Measurements from ENCODE around the gene CARNS1. TPM values are rescaled to one million over a fixed set of nuclear protein-coding genes. Genes with fewer than 3 reads are reported as not detected.

CARNS1 gene
- total and polyA plus RNA-seq, 2 of the 13 experiments (the other 11 are each of a cell fraction or from before 2014, with no cell fraction given): not detected

GRCh38 chr11:67438158-67438902 lies 22.9 kb downstream of the CARNS1 start:
- Histone ChIP-seq H3K9ac (ENCODE audit: insufficient read depth, low read depth, low read length) (no peak overlapping the region), H3K4me3 (replicated peaks in 1 of 3; ENCODE audit: insufficient read depth in 1 of 3, low read depth in 2 of 3, low read length in 3 of 3) (no peak overlapping the region), H3K9me3 (ENCODE audit: low read length) (no peaks in the 10 kb centered on the region), H3K79me2 (ENCODE audit: insufficient read depth, low read length) (peaks cover 3% of the 10 kb centered on the region), H4K20me1 (ENCODE audit: insufficient read depth, low read length) (no peaks in the 10 kb centered on the region), H3K27me3 (ENCODE audit: control insufficient read depth in 1 of 2, insufficient read depth in 2 of 2, low read length in 2 of 2) (no peaks in the 10 kb centered on the region), H3K36me3 (replicated peaks in 1 of 2; ENCODE audit: control insufficient read depth in 1 of 2, insufficient read depth in 2 of 2, low read length in 2 of 2) (peaks cover 8 to 14% of the 10 kb centered on the region in 2 experiments; a peak in 4 of 5 replicates), H3K4me1 (ENCODE audit: insufficient read depth, low read length) (peaks cover 8% of the 10 kb centered on the region), H3K27ac (ENCODE audit: extremely low read length, insufficient read depth, low read length) (no peak overlapping the region), H3K4me2 (ENCODE audit: low read depth, low read length) (no peak overlapping the region), H2AFZ (ENCODE audit: low read length) (no peak overlapping the region)
- POLR2A ChIA-PET: interaction anchor here (1.0 to 1.1 kb wide), 2 partner anchors 10 to 27 kb away, joined by 3 to 5 read pairs; partner anchors contain the start of gene RPS6KB2
- 91% methylated on average over 7 of the region's 41 CpGs for WGBS (ENCODE audit: low lambda C conversion rate)
- CTCF ChIA-PET (ENCODE audit: low intra/inter-chr PET ratio, low total read pairs): no interaction called here
- in situ Hi-C loops (cut with HindIII; ENCODE audit: extremely low pct_ligation_motif_present, low pct_unique_long_range_greater_than_20kb): no loop called here
- FAIRE-seq (no peak), DNase-seq (ENCODE audit: low spot score) (no peak), ATAC-seq (no peak)
- TF ChIP-seq ZNF530 (CRISPR knock-in tag; IDR thresholded peaks at IDR 0.05; ENCODE audit: low read depth) (no peak), ZNF768 (CRISPR knock-in tag; IDR thresholded peaks at IDR 0.05) (peak; percentile 91), RBFOX2 (IDR thresholded peaks at IDR 0.05; ENCODE audit: low read depth, low read length) (peak; percentile 68)
- intact Hi-C loops (cut with micrococcal nuclease; ENCODE audit: unreplicated experiment): no loop called here
- BruUV-seq (replicated peaks): no TSS peak

- peak; percentile 40 for ATAC-seq
- ChIA-PET POLR2A (interaction anchor here (1.0 kb wide), 1 partner anchor 25 kb away, joined by 3 read pairs; no protein-coding TSS in a partner anchor), CTCF (ENCODE audit: low intra/inter-chr PET ratio, low total read pairs) (no interaction called here)
- Histone ChIP-seq H2AFZ (ENCODE audit: low read length) (no peak overlapping the region), H3K4me2 (ENCODE audit: low read depth, low read length) (no peak overlapping the region), H3K4me3 (replicated peaks in 1 of 3; ENCODE audit: insufficient read depth in 1 of 3, low read depth in 2 of 3, low read length in 3 of 3) (no peak overlapping the region), H3K27me3 (ENCODE audit: control insufficient read depth in 1 of 2, insufficient read depth in 2 of 2, low read length in 2 of 2) (no peaks in the 10 kb centered on the region), H3K9ac (ENCODE audit: insufficient read depth, low read depth, low read length) (no peak overlapping the region), H4K20me1 (ENCODE audit: insufficient read depth, low read length) (no peaks in the 10 kb centered on the region), H3K36me3 (replicated peaks in 1 of 2; ENCODE audit: control insufficient read depth in 1 of 2, insufficient read depth in 2 of 2, low read length in 2 of 2) (peaks cover 2 to 4% of the 10 kb centered on the region in 2 experiments; a peak in 2 of 5 replicates), H3K4me1 (ENCODE audit: insufficient read depth, low read length) (peaks cover 15% of the 10 kb centered on the region), H3K27ac (ENCODE audit: extremely low read length, insufficient read depth, low read length) (no peak overlapping the region), H3K79me2 (ENCODE audit: insufficient read depth, low read length) (peaks cover 3% of the 10 kb centered on the region), H3K9me3 (ENCODE audit: low read length) (no peaks in the 10 kb centered on the region)
- in situ Hi-C loops (cut with HindIII; ENCODE audit: extremely low pct_ligation_motif_present, low pct_unique_long_range_greater_than_20kb) (no loop called here), intact Hi-C loops (cut with micrococcal nuclease; ENCODE audit: unreplicated experiment) (no loop called here)
- WGBS (ENCODE audit: low lambda C conversion rate): 97% methylated on average over 22 of the region's 31 CpGs
- no TSS peak for BruUV-seq (replicated peaks)
- peak; percentile 19 for DNase-seq (ENCODE audit: low spot score)
- FAIRE-seq: no peak
- TF ChIP-seq NRL (CRISPR knock-in tag; IDR thresholded peaks at IDR 0.05; ENCODE audit: borderline replicate concordance): 0 out of 2 replicates have a peak, but pooled peaks have one; percentile 23
- TF ChIP-seq STAG1 (CRISPR knock-in tag; IDR thresholded peaks at IDR 0.05): peak; percentile 34; the same call in 1 of the 2 replicates
- no peak for TF ChIP-seq HOMEZ (CRISPR knock-in tag; IDR thresholded peaks at IDR 0.05; ENCODE audit: low read depth)
- no peak for TF ChIP-seq KAT7 (CRISPR knock-in tag; IDR thresholded peaks at IDR 0.05; ENCODE audit: borderline replicate concordance)
- TF ChIP-seq TFDP1 (CRISPR knock-in tag; IDR thresholded peaks at IDR 0.05; ENCODE audit: borderline replicate concordance): no peak
- TF ChIP-seq POGK (CRISPR knock-in tag; conservative IDR thresholded peaks at IDR 0.05): no peak
- no peak for TF ChIP-seq ZNF7 (CRISPR knock-in tag; IDR thresholded peaks at IDR 0.05)
These were observed 24.1 kb downstream of the CARNS1 start for GRCh38 chr11:67439321-67440228.
